ENCODE measurements around the gene NIPAL4.

The NIPAL4 gene

GRCh38 chr5:157516626-157517325 is 56.8 kb downstream of the NIPAL4 start:
- no peak for DNase-seq (ENCODE audit: low read depth in 2 of 2)

DNA sequence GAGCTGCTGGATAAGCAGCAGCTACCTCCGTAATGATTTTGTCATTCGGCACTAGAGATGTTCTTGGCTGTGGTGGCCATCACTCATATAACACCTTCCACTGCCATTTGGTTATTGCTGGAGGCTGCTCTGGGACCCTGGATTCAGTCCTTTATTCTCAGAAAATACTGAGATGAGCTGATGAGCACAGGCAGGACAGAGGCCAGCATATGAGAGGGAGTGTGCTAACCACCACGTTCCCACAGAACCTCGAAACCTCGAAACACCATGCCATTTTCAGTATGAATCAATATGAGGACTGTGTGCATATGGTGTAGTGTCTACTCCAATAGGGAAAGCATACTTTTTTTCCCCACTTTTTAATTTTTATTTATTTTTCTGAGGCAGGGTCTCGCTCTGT is 59.0 kb downstream of the NIPAL4 start:
- no peak for DNase-seq (ENCODE audit: low read depth in 2 of 2)

- no peak for DNase-seq (ENCODE audit: low read depth in 2 of 2)
Measured at GRCh38 chr5:157519579-157520253, 59.7 kb downstream of the NIPAL4 start.

DNA sequence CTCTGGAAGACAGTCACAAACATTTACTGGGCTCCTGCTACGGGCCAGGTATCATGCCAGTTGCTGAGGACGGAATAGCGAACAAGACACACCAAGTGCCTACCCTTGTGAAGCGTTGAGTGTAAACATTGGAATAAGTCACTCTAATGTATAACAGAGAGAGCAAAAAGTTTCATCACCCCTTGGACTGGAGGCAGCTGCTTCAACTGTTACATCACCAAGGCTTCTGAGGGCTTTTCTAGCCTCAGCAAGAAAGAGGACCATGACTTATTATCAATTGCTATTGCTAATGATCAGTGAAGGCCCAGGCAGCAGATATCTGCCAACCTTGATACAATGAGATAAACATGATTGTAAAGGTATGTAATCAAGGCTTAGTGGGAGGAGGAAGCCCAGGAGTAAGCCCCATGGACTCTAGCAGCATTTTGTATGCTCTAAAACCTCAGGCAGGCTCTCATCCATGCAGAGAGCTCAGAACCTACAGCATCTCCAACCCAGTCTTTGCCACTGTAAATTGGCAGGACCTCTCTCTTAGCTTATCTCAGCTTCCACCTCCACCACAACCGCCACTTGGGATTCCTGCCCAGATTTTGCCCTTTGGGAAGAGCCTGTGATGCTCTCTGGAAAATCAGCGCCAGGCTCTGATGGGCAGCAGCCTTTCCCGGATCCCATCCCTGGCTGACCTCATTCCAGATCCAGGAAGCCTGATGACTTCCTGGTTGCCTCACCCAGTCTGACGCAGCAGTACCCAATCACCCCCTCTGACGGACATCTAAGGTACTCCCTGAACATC is 61.1 kb downstream of the NIPAL4 start:
- no peak for DNase-seq (ENCODE audit: low read depth in 2 of 2)

GRCh38 chr5:157521704-157522029 is 61.7 kb downstream of the NIPAL4 start:
- no peak for DNase-seq (ENCODE audit: low read depth in 2 of 2)

- no peak for DNase-seq (ENCODE audit: low read depth in 2 of 2)
Measured at GRCh38 chr5:157523976-157524375, 64.0 kb downstream of the NIPAL4 start.
